HG03025 (cell line): ENCODE results near the gene PDP2.

ENCODE experiments used
- ATAC-seq: cut with Tn5 transposase; IDR thresholded peaks from one replicate; pipeline ENCODE4 v1.9.1; 2021; ENCODE audit warnings: mild to moderate bottlenecking, moderate library complexity; ENCODE audit not compliant: unreplicated experiment, low FRiP score

The PDP2 gene, protein sequence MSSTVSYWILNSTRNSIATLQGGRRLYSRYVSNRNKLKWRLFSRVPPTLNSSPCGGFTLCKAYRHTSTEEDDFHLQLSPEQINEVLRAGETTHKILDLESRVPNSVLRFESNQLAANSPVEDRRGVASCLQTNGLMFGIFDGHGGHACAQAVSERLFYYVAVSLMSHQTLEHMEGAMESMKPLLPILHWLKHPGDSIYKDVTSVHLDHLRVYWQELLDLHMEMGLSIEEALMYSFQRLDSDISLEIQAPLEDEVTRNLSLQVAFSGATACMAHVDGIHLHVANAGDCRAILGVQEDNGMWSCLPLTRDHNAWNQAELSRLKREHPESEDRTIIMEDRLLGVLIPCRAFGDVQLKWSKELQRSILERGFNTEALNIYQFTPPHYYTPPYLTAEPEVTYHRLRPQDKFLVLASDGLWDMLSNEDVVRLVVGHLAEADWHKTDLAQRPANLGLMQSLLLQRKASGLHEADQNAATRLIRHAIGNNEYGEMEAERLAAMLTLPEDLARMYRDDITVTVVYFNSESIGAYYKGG

DNA sequence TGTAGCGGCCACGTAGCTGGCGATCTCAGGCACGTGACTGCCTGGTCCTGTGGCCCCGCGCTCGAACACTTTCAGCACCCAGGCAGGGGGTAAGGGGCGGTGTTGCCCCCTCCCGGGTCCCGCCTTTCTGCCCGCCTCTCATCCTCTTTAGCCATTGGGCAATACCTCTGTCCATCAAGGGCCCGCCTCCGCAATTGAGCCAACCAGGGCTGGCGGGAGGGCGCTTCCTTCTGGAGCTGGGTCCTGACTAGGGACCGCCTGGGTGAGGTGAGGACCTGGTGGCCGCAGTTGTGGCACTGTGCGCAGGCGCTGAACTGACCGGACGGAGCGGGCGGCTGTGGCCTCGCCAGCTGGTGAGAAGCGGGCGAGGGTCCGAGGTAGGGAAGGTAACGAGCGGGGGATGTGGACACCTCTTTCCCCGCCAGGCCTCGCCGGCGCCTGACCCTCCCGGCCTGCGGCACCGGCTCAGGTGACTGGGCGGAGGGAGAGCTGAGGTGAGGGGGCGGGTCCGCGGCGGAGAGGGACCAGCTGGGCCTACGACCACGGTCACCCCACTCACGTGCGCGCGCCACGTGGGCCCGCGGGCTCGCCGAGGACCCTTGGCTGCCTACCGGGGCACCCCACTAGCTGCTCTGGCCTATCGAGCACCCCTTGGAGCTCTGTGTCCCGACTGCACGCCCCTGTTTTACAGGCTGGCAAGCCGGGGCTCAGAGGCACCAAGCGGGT is at the start of gene PDP2:
Gene PDP2, plus strand, starts transcription at position 228 of the 726 bp plus-strand sequence. CDS start 3,770 bp downstream, outside the sequence.
- ATAC-seq, result peak; percentile 95

DNA sequence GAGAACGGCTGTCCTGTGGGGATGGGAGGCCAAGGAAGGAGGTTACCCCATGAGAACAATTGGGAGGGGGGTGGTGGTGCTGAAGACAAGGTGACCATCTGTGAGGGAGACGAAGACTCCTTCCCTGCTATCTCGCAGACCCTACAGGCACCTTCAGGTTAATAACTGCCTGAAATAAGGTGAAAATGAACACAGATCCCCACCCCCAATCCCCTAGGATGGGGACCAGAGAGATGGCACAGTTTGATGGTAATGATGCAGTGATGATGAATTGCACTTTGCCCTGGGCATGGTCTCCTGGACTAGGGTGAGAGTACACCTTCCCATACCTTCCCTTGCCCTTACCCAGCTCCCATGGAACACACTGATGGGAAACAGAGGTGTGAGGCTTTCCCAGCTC is 48.1 kb upstream of the PDP2 start:
- ATAC-seq, result no peak

DNA sequence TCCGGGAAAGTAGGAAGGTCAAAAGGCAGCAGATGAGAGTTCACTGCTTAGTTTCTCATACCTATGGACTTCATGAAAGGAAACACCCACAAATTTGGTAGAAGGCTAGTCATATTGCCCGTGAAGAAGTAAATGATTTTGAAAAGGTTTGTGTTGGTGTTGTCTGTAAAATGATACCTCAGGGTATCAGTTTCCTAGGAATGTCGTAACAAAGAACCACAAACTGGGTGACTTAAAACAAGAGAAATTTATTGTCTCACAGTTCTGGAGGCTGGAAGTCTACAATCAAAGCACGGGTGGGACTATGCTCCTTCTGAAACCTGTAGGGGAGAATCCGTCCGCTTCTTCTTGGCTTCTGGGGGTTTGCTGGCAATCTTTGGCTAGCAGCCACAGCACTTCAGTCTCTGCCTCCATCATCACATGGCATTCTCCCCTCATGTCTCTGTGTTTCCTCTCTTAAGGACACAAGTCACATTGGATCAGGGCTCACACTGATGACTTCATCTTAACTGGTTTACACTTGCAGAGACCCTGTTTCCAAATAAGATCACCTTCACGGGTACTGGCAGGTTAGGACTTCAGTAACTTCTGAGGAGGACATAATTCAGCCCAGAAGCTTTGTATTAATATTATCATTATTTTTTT is 47.5 kb upstream of the PDP2 start:
- no peak for ATAC-seq

DNA sequence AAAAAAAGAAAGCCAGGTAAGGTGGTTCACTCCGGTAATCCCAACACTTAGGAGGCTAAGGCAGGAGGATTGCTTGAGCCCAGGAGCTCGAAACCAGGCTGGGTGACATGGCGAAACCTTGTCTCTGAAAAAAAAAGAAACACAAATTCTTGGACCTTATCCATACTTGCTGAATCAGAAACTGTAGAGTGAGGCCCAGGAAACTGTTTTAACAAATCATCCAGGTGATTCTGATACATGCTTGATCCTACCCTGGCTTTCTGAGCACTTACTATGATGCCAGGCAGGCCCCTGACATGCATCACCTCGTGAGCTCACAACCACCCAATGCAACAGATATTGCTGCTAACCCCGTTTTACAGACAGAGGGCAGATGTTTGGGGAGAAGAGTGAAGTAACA is 45.6 kb upstream of the PDP2 start:
- ATAC-seq, result no peak

DNA sequence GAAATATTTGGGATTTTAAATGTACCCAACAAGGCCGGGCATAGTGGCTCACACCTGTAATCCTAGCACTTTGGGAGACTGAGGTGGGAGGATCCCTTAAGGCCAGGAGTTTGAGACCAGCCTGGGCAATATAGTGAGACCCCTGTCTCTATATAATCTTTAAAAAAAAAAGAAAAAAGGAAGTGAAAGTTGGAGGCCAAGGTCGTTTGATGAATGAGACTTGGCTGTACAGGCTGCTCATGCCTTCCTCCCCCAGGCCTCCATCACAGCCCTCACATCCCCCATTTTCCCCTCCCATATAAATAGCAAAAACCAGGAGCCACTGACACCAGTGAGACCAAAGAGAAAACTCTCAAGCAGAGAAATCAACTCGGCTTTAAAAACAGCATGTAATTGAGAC is 39.4 kb upstream of the PDP2 start:
- ATAC-seq, result no peak

DNA sequence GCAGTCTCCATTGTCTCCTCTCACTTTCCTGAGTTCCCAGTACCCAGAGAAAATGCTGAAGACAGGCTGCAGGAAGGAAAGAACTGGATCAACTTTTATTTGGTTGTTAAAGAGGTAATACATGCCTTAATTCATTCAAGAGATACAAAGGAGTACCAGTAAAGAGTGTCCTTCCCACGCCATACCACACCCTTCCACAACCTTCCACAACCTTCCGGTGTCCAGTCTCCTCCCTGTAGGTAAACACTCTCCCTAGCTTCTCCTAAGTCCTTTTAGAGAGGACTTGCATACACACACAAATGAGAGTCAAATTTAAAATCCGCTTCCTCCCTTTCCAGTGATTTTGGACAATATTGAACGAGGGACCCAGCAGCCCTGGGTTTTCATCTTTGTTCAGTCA is 38.9 kb upstream of the PDP2 start:
- no peak for ATAC-seq

DNA sequence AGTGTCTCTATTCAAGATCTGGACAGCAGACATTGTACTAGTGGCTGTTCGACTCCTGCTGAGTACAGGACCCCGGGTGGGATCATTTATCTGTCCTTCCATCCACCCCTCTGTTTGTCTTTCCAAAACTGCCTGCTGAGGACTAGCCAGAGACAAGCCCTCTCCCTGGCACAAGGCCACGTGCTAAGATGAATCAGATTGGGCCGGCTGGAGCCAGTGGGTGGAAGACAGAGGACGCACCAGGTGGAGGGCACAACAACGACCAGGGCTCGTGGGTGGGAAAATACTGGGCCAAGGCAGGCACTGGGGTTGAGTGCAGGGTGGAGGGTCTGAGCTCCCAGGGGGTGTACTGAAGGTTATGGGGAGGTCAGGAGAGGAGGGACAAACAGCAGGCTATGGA is 37.5 kb upstream of the PDP2 start:
- no peak for ATAC-seq

DNA sequence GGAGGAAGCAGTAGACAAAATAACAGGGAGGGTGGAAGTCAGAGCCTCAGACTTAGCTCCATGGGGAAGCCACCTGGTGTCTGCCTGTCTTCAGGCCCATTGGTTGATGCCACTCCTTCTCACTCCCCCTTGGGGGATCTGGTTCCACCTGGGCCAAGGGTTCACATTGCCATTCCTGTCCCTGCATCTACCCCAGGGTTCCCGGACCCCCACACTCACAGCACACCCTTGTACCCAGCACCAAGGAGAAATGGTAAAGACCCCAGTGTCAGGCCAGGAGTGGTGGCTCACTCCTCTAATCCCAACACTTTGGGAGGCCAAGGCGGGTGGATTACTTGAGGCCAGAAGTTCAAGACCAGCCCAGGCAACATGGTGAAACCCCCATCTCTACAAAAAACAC is 37.1 kb upstream of the PDP2 start:
- ATAC-seq, result no peak

DNA sequence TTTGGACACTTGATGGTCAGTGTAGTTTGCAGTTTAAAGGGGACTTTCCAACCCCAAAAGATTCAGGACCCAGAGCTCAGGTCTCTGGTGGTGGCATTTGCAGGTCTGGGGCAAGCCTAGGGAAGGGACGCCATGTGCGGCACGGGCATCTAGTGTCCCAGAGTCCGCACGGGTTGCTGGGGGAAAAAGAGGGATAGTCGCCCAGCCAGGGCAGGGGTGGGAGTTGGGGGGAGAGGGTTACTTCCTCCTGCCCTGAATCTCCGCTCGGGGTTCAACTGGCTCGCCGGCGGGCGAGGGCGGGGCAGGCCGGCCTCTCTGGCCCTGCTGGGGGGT is 36.3 kb upstream of the PDP2 start:
- ATAC-seq, result no peak

DNA sequence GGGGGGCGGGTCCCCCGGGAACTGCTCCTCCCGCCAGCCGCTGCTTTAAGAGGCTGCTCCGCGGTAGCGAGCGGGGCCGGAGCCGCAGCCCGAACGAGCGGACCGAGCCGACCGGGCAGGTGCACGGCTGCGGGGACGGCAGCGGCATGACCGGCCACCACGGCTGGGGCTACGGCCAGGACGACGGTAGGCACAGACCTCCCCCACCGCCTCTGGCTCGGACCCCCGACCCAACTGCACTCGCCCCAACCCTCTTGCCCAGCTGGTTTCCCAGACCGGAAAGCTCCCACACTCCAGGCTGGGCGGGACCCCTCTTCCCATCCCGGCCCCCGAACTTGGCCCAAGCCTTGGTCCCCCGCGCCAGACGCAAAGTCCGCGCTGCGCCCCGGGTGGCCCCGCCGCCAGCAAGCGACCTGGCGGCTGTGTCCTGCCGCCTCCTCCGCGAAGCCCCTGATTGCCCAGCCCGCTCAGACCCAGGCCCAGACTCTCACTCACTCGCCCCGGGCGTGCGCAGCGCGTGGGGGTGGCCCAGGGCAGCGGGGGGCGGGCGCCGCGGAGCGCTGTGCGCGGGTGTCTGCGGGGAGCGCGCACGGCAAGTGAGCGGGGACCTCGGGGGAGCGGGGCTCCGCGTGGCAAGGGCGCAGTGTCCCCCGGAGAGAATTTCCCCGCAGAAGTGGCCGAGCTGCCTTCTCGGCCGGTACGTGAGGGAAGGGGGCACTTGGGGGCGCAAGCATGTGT is 35.8 kb upstream of the PDP2 start, which contains the start of gene CA7:
Gene CA7, plus strand, starts transcription at position 73 of the 738 bp plus-strand sequence. Its CDS starts 74 bp downstream, at position 147.
- ATAC-seq, result no peak

DNA sequence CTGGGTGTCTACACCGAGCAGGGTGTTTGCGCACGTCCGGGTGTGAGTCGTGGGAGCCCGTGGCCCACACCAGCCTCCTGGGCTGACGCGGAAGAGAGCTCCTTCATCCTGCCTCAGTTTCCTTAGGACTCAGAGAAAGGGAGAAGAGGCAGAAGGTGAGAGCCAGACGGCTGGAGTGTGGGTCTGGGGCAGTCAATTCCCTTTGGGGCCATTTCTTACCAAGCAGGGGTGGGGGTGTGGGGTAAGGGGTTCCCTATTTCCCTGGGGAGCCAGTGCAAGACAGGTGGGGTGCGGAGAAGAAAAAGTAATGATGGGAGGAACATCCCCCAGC is 35.3 kb upstream of the PDP2 start:
- ATAC-seq, result no peak

DNA sequence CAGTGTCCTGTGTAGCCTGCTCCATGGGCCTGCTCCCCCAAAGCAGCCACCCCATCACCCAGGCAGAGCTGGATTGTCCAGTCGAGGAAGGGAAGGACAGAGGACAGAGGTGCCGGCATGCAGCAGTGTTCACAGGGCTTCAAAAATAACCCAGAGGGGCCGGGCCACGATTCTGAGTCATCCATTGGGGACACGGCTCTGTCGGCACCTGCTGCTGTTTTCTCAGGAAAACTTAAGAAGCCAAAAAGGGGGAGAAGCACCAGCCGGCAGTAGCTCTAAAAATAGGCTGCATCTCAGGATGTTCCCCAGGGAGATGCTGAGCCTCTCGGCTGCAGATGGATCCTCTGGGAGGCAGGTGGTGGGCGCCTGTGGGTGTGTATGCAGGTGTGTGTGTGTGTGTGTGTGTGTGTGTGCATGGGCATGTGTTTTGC is 34.5 kb upstream of the PDP2 start:
- ATAC-seq, result no peak

DNA sequence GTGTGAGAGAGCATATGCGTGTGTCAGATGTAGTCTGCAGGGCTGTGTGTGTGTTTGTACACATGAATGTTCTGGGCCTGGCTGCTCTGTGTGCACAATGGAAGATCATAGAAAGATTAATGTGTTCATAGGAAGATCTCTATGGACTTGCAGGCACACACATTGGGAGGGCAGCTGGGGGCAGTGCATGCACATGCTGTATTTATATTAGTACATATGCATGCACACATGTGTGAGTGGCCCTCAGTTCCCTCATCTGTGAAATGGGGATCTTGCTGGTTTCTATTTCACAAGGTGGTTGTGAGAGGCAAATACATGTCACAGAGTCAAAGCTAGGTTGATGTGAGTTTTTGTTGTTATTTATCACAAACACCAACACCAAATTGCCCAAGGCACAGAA is 34.0 kb upstream of the PDP2 start:
- ATAC-seq, result no peak

DNA sequence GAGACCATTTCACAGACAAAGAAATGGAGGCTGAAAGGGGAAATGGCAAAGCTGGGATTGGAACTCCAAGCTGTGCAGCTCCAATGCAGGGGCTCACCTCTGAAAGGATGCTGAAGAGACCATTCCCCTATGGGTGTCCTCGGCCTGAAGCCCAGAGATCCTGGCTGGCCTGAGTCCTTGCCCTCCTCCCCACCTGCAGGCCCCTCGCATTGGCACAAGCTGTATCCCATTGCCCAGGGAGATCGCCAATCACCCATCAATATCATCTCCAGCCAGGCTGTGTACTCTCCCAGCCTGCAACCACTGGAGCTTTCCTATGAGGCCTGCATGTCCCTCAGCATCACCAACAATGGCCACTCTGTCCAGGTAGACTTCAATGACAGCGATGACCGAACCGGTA is 33.5 kb upstream of the PDP2 start:
- ATAC-seq, result no peak

DNA sequence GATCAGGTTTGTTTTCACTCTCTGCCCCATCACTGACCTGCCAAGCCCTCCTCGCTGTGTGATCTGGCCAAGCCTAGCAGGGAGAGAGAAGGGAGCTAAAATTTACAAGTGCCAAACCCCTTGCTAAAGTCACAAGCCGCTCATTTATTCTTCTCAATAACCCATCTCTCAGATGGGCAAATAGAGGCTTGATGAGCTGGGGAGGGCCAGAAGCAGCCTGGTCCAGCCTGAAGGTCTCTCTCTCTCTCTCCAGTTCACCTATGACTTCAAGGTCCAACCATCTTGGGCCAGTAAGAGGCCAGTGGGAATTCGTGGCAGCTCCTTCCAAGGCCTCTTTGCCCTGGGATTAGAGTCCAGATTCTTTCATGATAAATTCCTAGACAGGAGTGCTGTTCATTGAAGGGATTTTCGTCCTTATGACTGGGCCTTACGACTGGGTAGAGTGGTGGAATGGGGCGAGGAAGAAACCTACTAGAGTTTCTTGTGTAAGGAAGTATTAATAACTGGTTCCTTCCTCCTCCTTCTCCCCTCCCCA is 32.7 kb upstream of the PDP2 start:
- ATAC-seq, result no peak

DNA sequence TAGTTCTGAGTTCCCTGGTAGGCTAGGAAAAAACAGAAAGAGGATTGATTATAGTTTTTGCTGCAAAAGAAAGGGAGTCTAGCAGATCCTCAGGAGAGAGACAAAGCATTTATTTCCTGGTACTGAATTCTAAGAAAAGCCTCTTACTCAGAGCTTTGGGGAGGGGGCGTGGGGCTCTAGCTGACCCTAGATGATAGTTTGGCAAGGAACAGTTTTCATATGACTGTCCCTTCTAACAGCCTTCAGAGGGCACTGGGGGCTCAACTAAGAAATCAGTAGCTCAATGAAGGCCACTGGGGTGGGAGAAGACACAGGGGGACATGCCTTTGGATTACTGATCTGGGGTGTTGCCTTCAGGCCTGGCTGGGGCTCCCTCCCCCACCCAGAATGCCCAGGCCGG is 32.1 kb upstream of the PDP2 start:
- no peak for ATAC-seq

DNA sequence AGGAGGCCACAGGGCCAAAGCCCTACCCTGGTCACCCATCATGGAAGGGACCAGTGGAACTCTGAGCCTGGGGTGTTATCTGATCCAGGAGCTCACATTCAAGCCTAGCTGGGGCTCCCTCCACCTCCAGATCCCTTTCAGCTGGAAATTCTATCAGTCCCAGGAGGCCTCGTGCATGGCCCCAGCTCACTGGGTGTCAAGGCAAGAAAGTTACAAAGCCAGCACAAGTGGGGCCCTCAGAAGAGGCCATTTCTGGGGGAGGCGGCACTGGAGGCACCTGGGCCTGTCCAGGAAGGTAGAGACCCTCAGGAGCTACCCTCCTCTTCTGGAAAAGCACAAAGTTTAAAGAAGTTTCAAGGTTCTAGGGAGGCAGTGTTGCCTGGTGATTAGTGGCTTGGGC is 31.3 kb upstream of the PDP2 start:
- no peak for ATAC-seq

DNA sequence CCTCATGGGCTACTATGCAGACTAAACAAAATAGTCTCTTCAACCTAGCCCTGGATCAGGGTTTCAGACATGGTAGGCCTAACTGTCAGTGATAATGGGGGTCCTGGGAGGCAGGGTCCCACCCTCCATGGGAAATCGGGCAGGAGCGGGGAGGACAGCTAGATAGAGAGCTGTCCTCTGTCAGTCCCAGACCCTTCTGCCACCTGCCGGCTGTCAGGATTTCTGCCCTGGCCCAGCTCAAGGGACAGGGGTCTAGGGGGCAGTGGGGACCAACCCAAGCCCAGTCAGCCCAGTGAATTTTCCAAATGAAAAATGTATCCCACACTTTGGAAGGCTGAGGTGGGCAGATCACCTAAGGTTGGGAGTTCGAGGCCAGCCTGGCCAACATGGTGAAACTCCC is 30.8 kb upstream of the PDP2 start:
- ATAC-seq, result no peak

DNA sequence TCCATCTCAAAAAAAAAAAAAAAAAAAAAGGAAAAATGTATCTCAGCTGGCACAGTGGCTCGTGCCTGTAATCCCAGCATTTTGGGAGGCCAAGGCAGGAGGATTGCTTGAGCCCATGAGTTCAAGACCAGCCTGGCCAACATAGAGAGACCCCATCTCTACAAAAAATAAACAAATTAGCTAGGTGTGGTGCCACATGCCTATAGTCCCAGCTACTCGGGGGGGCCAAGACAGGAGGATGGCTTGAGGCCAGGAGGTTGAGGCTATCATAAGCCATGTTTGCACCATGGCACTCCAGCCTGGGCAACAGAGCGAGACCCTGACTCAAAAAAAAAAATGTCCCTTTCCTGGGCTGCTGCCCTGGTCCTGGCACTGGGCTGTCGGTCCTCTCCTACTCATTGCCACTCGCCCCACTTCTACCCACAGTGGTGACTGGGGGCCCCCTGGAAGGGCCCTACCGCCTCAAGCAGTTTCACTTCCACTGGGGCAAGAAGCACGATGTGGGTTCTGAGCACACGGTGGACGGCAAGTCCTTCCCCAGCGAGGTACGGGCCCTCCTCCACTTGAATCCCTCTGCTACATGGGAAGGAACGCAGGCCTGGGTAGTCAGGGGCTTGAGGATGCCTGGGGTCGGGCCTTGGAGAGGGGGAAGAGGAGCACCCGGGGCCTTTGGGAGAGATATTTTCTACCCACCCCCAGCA is 30.1 kb upstream of the PDP2 start:
- no peak for ATAC-seq
